ENCODE results near the gene NASP. TPM values are rescaled to one million over a fixed set of nuclear protein-coding genes. Genes with fewer than 3 reads are reported as not detected.

NASP gene
- total RNA-seq, 1 donor from 2014 or later: 55.9 TPM

GRCh38 chr1:45660336-45660735 lies 76.5 kb downstream of the NASP start:
- Mint-ChIP-seq H3K4me1 (ENCODE audit: low read depth, unreplicated experiment) (no peaks in the 10 kb centered on the region), H3K27ac (ENCODE audit: unreplicated experiment) (no peak overlapping the region), H3K4me3 (ENCODE audit: unreplicated experiment) (no peak overlapping the region), H3K9me3 (ENCODE audit: unreplicated experiment) (no peaks in the 10 kb centered on the region), H3K27me3 (ENCODE audit: low read depth, unreplicated experiment) (no peaks in the 10 kb centered on the region), H3K36me3 (ENCODE audit: low read depth, unreplicated experiment) (peaks cover 12% of the 10 kb centered on the region)
- Histone ChIP-seq H3K27ac (ENCODE audit: low read depth, low read length) (no peak overlapping the region), H3K79me2 (ENCODE audit: insufficient read depth, low read length) (peaks cover 54% of the 10 kb centered on the region), H4K20me1 (ENCODE audit: insufficient read depth, low read length) (peaks cover 62% of the 10 kb centered on the region), H3K36me3 (ENCODE audit: insufficient read depth, low read length) (peaks cover 36% of the 10 kb centered on the region), H2AFZ (ENCODE audit: low read depth, low read length) (no peak overlapping the region), H3K27me3 (ENCODE audit: insufficient read depth, low read length) (no peaks in the 10 kb centered on the region), H3K4me2 (ENCODE audit: low read length) (no peak overlapping the region), H3K9ac (ENCODE audit: low read length) (no peak overlapping the region), H3K9me3 (ENCODE audit: insufficient read depth, low read depth, low read length) (no peaks in the 10 kb centered on the region), H3K4me3 (ENCODE audit: insufficient read depth, low read depth, low read length) (no peak overlapping the region), H3K4me1 (ENCODE audit: insufficient read depth, low read length) (no peaks in the 10 kb centered on the region)
- no peak for DNase-seq (ENCODE audit: low read depth)
- TF ChIP-seq CTCF (IDR thresholded peaks at IDR 0.05; ENCODE audit: insufficient read depth, low read depth, low read length): no peak
- no peak for TF ChIP-seq EZH2 (IDR thresholded peaks at IDR 0.05; ENCODE audit: insufficient read depth, low read length)
- FAIRE-seq: no peak

GRCh38 chr1:45666836-45667235 lies 83.0 kb downstream of the NASP start:
- H4K20me1 ChIP-seq (ENCODE audit: insufficient read depth, low read length): peaks cover 95% of the 10 kb centered on the region
- Mint-ChIP-seq H3K4me1 (ENCODE audit: low read depth, unreplicated experiment) (peaks cover 11% of the 10 kb centered on the region), H3K36me3 (ENCODE audit: low read depth, unreplicated experiment) (peaks cover 7% of the 10 kb centered on the region), H3K27me3 (ENCODE audit: low read depth, unreplicated experiment) (no peaks in the 10 kb centered on the region), H3K4me3 (ENCODE audit: unreplicated experiment) (no peak overlapping the region), H3K9me3 (ENCODE audit: unreplicated experiment) (no peaks in the 10 kb centered on the region), H3K27ac (ENCODE audit: unreplicated experiment) (no peak overlapping the region)
- FAIRE-seq (no peak), DNase-seq (ENCODE audit: low read depth) (no peak)
- no peaks in the 10 kb centered on the region for H3K27me3 ChIP-seq (ENCODE audit: insufficient read depth, low read length)
- H3K36me3 ChIP-seq (ENCODE audit: insufficient read depth, low read length): no peaks in the 10 kb centered on the region
- no peak overlapping the region for H3K9ac ChIP-seq (ENCODE audit: low read length)
- TF ChIP-seq CTCF (IDR thresholded peaks at IDR 0.05; ENCODE audit: insufficient read depth, low read depth, low read length) (no peak), EZH2 (IDR thresholded peaks at IDR 0.05; ENCODE audit: insufficient read depth, low read length) (no peak)
- H3K4me2 ChIP-seq (ENCODE audit: low read length): no peak overlapping the region
- H3K4me1 ChIP-seq (ENCODE audit: insufficient read depth, low read length): peaks cover 8% of the 10 kb centered on the region
- no peak overlapping the region for H3K27ac ChIP-seq (ENCODE audit: low read depth, low read length)
- H3K9me3 ChIP-seq (ENCODE audit: insufficient read depth, low read depth, low read length): no peaks in the 10 kb centered on the region
- H2AFZ ChIP-seq (ENCODE audit: low read depth, low read length): no peak overlapping the region
- H3K4me3 ChIP-seq (ENCODE audit: insufficient read depth, low read depth, low read length): no peak overlapping the region
- H3K79me2 ChIP-seq (ENCODE audit: insufficient read depth, low read length): peaks cover 96% of the 10 kb centered on the region

- H3K4me1 ChIP-seq (ENCODE audit: insufficient read depth, low read length): peaks cover 8% of the 10 kb centered on the region
- H3K36me3 ChIP-seq (ENCODE audit: insufficient read depth, low read length): no peaks in the 10 kb centered on the region
- H3K9me3 ChIP-seq (ENCODE audit: insufficient read depth, low read depth, low read length): no peaks in the 10 kb centered on the region
- H3K27ac Mint-ChIP-seq (ENCODE audit: unreplicated experiment): no peak overlapping the region
- H3K4me1 Mint-ChIP-seq (ENCODE audit: low read depth, unreplicated experiment): peaks cover 13% of the 10 kb centered on the region
- no peaks in the 10 kb centered on the region for H3K9me3 Mint-ChIP-seq (ENCODE audit: unreplicated experiment)
- no peaks in the 10 kb centered on the region for H3K27me3 ChIP-seq (ENCODE audit: insufficient read depth, low read length)
- no peak overlapping the region for H3K27ac ChIP-seq (ENCODE audit: low read depth, low read length)
- FAIRE-seq: no peak
- no peaks in the 10 kb centered on the region for H3K27me3 Mint-ChIP-seq (ENCODE audit: low read depth, unreplicated experiment)
- no peak overlapping the region for H2AFZ ChIP-seq (ENCODE audit: low read depth, low read length)
- DNase-seq (ENCODE audit: low read depth): no peak
- peaks cover 8% of the 10 kb centered on the region for H3K36me3 Mint-ChIP-seq (ENCODE audit: low read depth, unreplicated experiment)
- H4K20me1 ChIP-seq (ENCODE audit: insufficient read depth, low read length): peaks cover 94% of the 10 kb centered on the region
- no peak overlapping the region for H3K4me3 ChIP-seq (ENCODE audit: insufficient read depth, low read depth, low read length)
- no peak overlapping the region for H3K9ac ChIP-seq (ENCODE audit: low read length)
- TF ChIP-seq EZH2 (IDR thresholded peaks at IDR 0.05; ENCODE audit: insufficient read depth, low read length) (no peak), CTCF (IDR thresholded peaks at IDR 0.05; ENCODE audit: insufficient read depth, low read depth, low read length) (no peak)
- H3K4me3 Mint-ChIP-seq (ENCODE audit: unreplicated experiment): no peak overlapping the region
- H3K4me2 ChIP-seq (ENCODE audit: low read length): no peak overlapping the region
- peaks cover 96% of the 10 kb centered on the region for H3K79me2 ChIP-seq (ENCODE audit: insufficient read depth, low read length)
Measured at GRCh38 chr1:45667321-45668111, 83.7 kb downstream of the NASP start.

Measured in astrocyte (in vitro differentiated cells and primary cell).